K562 (cell line): ENCODE data around the gene PARPBP. TPM values are rescaled to one million over a fixed set of nuclear protein-coding genes. Genes with fewer than 3 reads are reported as not detected.

ENCODE experiments used
- ATAC-seq: fragments of 200-7000 bp; cut with Tn5 transposase; 3 replicates; pipeline ENCODE4 v1.9.1; 2020; ENCODE audit warnings: moderate library complexity
- BruUV-seq: library from RNA; stranded (reverse); fragments of 400-500 nt; replicated peaks from 2 replicates; lab custom pipeline; 2021; lab: Mats Ljungman, UMichigan
- CTCF ChIA-PET: fragments of 300-600 bp; formaldehyde crosslinking; extraction: SDS; loops from one replicate; lab custom pipeline; 2021; ENCODE audit warnings: low intra/inter-chr PET ratio; lab: Yijun Ruan, JAX
- POLR2A ChIA-PET: fragments of 300-600, 350-650 bp; sonication (Branson Sonifier 250); formaldehyde crosslinking; extraction: SDS; loops from one replicate; lab custom pipeline; 2021; ENCODE audit warnings: antibody characterized with exemption, inconsistent platforms; lab: Yijun Ruan, JAX
- DNase-seq, 4 experiments: peaks; one replicate each; pipeline versions ENCODE4 v3.0.0 to v3.0.0-alpha.2; 2011 to 2018; ENCODE audit warnings: low spot score in 3 of 4, mixed read lengths in 3 of 4; ENCODE audit errors: extremely low read depth in 1 of 4
- FAIRE-seq: peaks from 2 replicates; lab custom pipeline; 2011; peaks lifted over from hg19 to GRCh38; lab: Jason Lieb, UNC
- H2AFZ ChIP-seq: 2 replicates; pipeline ENCODE4 v1.6.0; 2011; ENCODE audit warnings: low read depth, low read length, control low read depth, inconsistent platforms
- H3K27ac ChIP-seq: fragments of 200-600 bp; 3 replicates; pipeline ENCODE4 v1.8.0; 2011; ENCODE audit warnings: low read depth, mild to moderate bottlenecking, control low read depth, inconsistent platforms, low read length, moderate library complexity, mixed read lengths; ENCODE audit errors: extremely low read depth
- H3K27me3 ChIP-seq, 2 experiments: fragments of 300-600 bp in 1 of 2; 2 replicates in 1 of 2; 3 replicates in 1 of 2; pipeline versions ENCODE4 v1.6.0 to v1.8.0; 2011; ENCODE audit warnings: inconsistent platforms in 2 of 2, low read length in 2 of 2, mild to moderate bottlenecking in 1 of 2, mixed read lengths in 1 of 2, moderate library complexity in 1 of 2; ENCODE audit not compliant: control insufficient read depth in 2 of 2, insufficient read depth in 2 of 2
- H3K36me3 ChIP-seq: fragments of 300-600 bp; 3 replicates; pipeline ENCODE4 v1.8.0; 2011; ENCODE audit warnings: mild to moderate bottlenecking, low read length, inconsistent platforms; ENCODE audit not compliant: control insufficient read depth, insufficient read depth
- H3K4me1 ChIP-seq, 2 experiments: fragments of 200-600 bp in 1 of 2; replicated peaks in 1 of 2; 2 replicates in 1 of 2; 3 replicates in 1 of 2; pipeline versions ENCODE4 v1.5.1 to v1.8.0; 2011; ENCODE audit warnings: inconsistent platforms in 2 of 2, low read length in 2 of 2, mild to moderate bottlenecking in 1 of 2, mixed read lengths in 1 of 2, moderate library complexity in 1 of 2; ENCODE audit not compliant: control insufficient read depth in 2 of 2, insufficient read depth in 2 of 2
- H3K4me2 ChIP-seq: 2 replicates; pipeline ENCODE4 v1.6.1; 2011; ENCODE audit warnings: low read length, control low read depth, inconsistent platforms, mixed read lengths; ENCODE audit not compliant: insufficient read depth
- H3K4me3 ChIP-seq: fragments of 200-600 bp; sonication (generic), shearing (Covaris generic); 2 replicates; pipeline ENCODE4 v1.5.1; 2016; ENCODE audit warnings: control low read depth, inconsistent platforms
- H3K79me2 ChIP-seq: fragments of 200-600 bp; 3 replicates; pipeline ENCODE4 v1.8.0; 2011; ENCODE audit warnings: low read length, inconsistent platforms; ENCODE audit not compliant: control insufficient read depth, insufficient read depth
- H3K9ac ChIP-seq, 2 experiments: 2 replicates each; pipeline versions ENCODE4 v1.6.0 to v1.6.1; 2011; ENCODE audit warnings: low read depth in 2 of 2, low read length in 2 of 2, control low read depth in 1 of 2, inconsistent platforms in 1 of 2, mild to moderate bottlenecking in 1 of 2, mixed read lengths in 1 of 2; ENCODE audit not compliant: insufficient read depth in 1 of 2
- H3K9me1 ChIP-seq: one replicate; pipeline ENCODE4 v1.6.0; 2011; ENCODE audit warnings: inconsistent platforms, mild to moderate bottlenecking, low read length, moderate library complexity; ENCODE audit not compliant: control insufficient read depth, insufficient read depth
- H3K9me3 ChIP-seq: replicated peaks from 2 replicates; pipeline ENCODE4 v1.5.1; 2011; ENCODE audit warnings: low read depth, low read length, inconsistent platforms; ENCODE audit not compliant: control insufficient read depth, insufficient read depth
- H4K20me1 ChIP-seq: replicated peaks from 2 replicates; pipeline ENCODE4 v1.6.1; 2011; ENCODE audit warnings: low read length, inconsistent platforms, mixed read lengths; ENCODE audit not compliant: control insufficient read depth, insufficient read depth
- CAMTA2 ChIP-seq: fragments of 250-450 bp; sonication (Bioruptor Pico); conservative IDR thresholded peaks from 2 replicates; pipeline ENCODE4 v1.5.1; 2022
- PBX2 ChIP-seq, 2 experiments: IDR thresholded peaks in 1 of 2; conservative IDR thresholded peaks in 1 of 2; 2 replicates each; pipeline ENCODE4 v1.6.1; 2016; ENCODE audit warnings: low read depth in 2 of 2, mild to moderate bottlenecking in 1 of 2, missing compliant biosample characterization in 1 of 2, missing genetic modification characterization in 1 of 2, moderate library complexity in 1 of 2
- PHF8 ChIP-seq: fragments of 200-600 bp; sonication (generic); IDR thresholded peaks from 2 replicates; pipeline ENCODE4 v1.6.1; 2012; ENCODE audit warnings: mixed run types, mild to moderate bottlenecking, inconsistent platforms, low read length, moderate library complexity, borderline replicate concordance
- PKNOX1 ChIP-seq: fragments of 450-650 bp; IDR thresholded peaks from 2 replicates; pipeline ENCODE4 v1.6.1; 2016
- RBM34 ChIP-seq: fragments of 200-400 bp; formaldehyde crosslinking; IDR thresholded peaks from 2 replicates; pipeline ENCODE4 v1.6.1; 2018; ENCODE audit warnings: low read length, borderline replicate concordance; ENCODE audit not compliant: insufficient read depth
- TGIF2 ChIP-seq: sonication (generic); formaldehyde crosslinking; IDR thresholded peaks from 2 replicates; pipeline ENCODE4 v1.8.1; 2022; ENCODE audit warnings: mild to moderate bottlenecking, missing genetic modification reagents, moderate library complexity
- ZKSCAN8 ChIP-seq: fragments of 200-800 bp; sonication (Bioruptor generic); IDR thresholded peaks from 2 replicates; pipeline ENCODE4 v1.6.1; 2016; ENCODE audit warnings: missing genetic modification characterization, missing compliant biosample characterization
- ZNF589 ChIP-seq: fragments of 200-800 bp; sonication (Bioruptor generic); IDR thresholded peaks from 2 replicates; pipeline ENCODE4 v1.6.1; 2016; ENCODE audit warnings: low read depth, missing genetic modification characterization, missing compliant biosample characterization
- ZNF79 ChIP-seq: fragments of 250-450 bp; sonication (Bioruptor Pico); IDR thresholded peaks from 2 replicates; pipeline ENCODE4 v1.4.0; 2020; ENCODE audit warnings: low read depth, mild to moderate bottlenecking, moderate library complexity
- WGBS: fragments of 100-300 bp; shearing (Covaris generic); methylation state at CpG from one replicate; pipeline ENCODE4 v1.1.6; 2016; ENCODE audit warnings: low coverage, mixed read lengths; ENCODE audit not compliant: insufficient coverage; ENCODE audit errors: missing lambda C conversion rate; 5-methylcytosine and 5-hydroxymethylcytosine counted together
- in situ Hi-C: fragments of 300-500 bp; cut with MboI; formaldehyde crosslinking; loops from 4 replicates; pipeline ENCODE4 v1.15.0; 2018; ENCODE audit warnings: inconsistent platforms, mixed read lengths
- intact Hi-C: fragments of 100-400 bp; cut with micrococcal nuclease; formaldehyde crosslinking; loops from 2 replicates; pipeline ENCODE4 v1.14.2; 2022
- polyA plus RNA-seq, 8 experiments: library from polyadenylated mRNA; depleted of rRNA in 4 of 8; stranded (reverse) in 5 of 8; unstranded in 3 of 8; fragments of >200 nt; fragmentation: Nextera tagmentation in 2 of 8; fragmentation: Illumina TruSeq in 1 of 8; extraction: Ambion mirVana in 2 of 8; extraction: Trizol in 1 of 8; gene quantifications; 2 replicates each; pipeline versions ENCODE4 v1.2.1 to v1.2.3, GENCODE V29; 2011 to 2014; ENCODE audit warnings: inconsistent platforms in 1 of 8, missing spikeins in 1 of 8
- total RNA-seq, 7 experiments: library from RNA; depleted of rRNA in 6 of 7; stranded (reverse); fragments of >200 nt in 6 of 7; fragmentation: Illumina TruSeq in 2 of 7; extraction: Trizol in 2 of 7; gene quantifications; 2 replicates each; pipeline versions ENCODE4 v1.2.1 to v1.2.3, GENCODE V29; 2011 to 2021; ENCODE audit warnings: low replicate concordance in 1 of 7

PARPBP gene
- total and polyA plus RNA-seq, 9 of the 15 experiments (the other 6 are each of a cell fraction or from before 2014, with no cell fraction given) = 26.1 to 62.5 (median 49.0) TPM

GRCh38 chr12:102093319-102093718 lies 26.7 kb upstream of the PARPBP start:
- Histone ChIP-seq H3K4me1 (no peaks in the 10 kb centered on the region), H3K27ac (no peak overlapping the region), H4K20me1 (no peaks in the 10 kb centered on the region), H2AFZ (no peak overlapping the region), H3K9me1 (no peaks in the 10 kb centered on the region), H3K4me2 (no peak overlapping the region), H3K4me3 (no peak overlapping the region), H3K36me3 (peaks cover 64% of the 10 kb centered on the region), H3K9ac (no peak overlapping the region), H3K79me2 (no peaks in the 10 kb centered on the region), H3K9me3 (no peaks in the 10 kb centered on the region), H3K27me3 (no peaks in the 10 kb centered on the region)
- no TSS peak for BruUV-seq
- intact Hi-C loops = loop anchor here (10.0 kb wide), 1 partner anchor 671 kb away; no protein-coding TSS in a partner anchor
- FAIRE-seq = no peak
- CTCF ChIA-PET = no interaction called here
- DNase-seq = no peak
- no peak for TF ChIP-seq CAMTA2 (CRISPR knock-in tag)
- no peak for TF ChIP-seq TGIF2 (CRISPR knock-in tag)
- no peak for TF ChIP-seq PHF8
- ATAC-seq = no peak
- in situ Hi-C loops = no loop called here
- POLR2A ChIA-PET = interaction anchor here (0.5 kb wide), 1 partner anchor 85 kb away, joined by 3 read pairs; no protein-coding TSS in a partner anchor

- ATAC-seq = peak; percentile 89
- ChIA-PET CTCF (interaction anchor here (0.6 to 1.4 kb wide), 5 partner anchors 178 to 783 kb away, joined by 3 to 8 read pairs (median 3); no protein-coding TSS in a partner anchor), POLR2A (no interaction called here)
- H3K79me2 ChIP-seq = no peaks in the 10 kb centered on the region
- no peak overlapping the region for H3K4me2 ChIP-seq
- H3K27me3 ChIP-seq = no peaks in the 10 kb centered on the region
- peak; percentile 61 for FAIRE-seq
- no peak overlapping the region for H2AFZ ChIP-seq
- H3K9ac ChIP-seq = no peak overlapping the region
- H4K20me1 ChIP-seq = no peaks in the 10 kb centered on the region
- H3K9me3 ChIP-seq = no peaks in the 10 kb centered on the region
- in situ Hi-C loops (no loop called here), intact Hi-C loops (loop anchor here (1.0 to 10.0 kb wide), 3 partner anchors 389 to 669 kb away; no protein-coding TSS in a partner anchor)
- no peaks in the 10 kb centered on the region for H3K9me1 ChIP-seq
- WGBS = 80% methylated on average over 2 of the region's 2 CpGs
- DNase-seq = peak in 3 of 4 experiments; percentile 14 to 29 (median 14)
- H3K27ac ChIP-seq = no peak overlapping the region
- no peak overlapping the region for H3K4me3 ChIP-seq
- peaks cover 77% of the 10 kb centered on the region for H3K36me3 ChIP-seq
- no peaks in the 10 kb centered on the region for H3K4me1 ChIP-seq
- BruUV-seq = no TSS peak
- TF ChIP-seq RBM34 (no peak), PKNOX1 (peak; percentile 81), ZNF79 (CRISPR knock-in tag) (no peak), ZKSCAN8 (CRISPR knock-in tag) (no peak), PBX2 (CRISPR knock-in tag; IDR thresholded peaks at IDR 0.05; ENCODE audit: low read depth) (no peak), PBX2 (tag; conservative IDR thresholded peaks at IDR 0.05; ENCODE audit: low read depth) (peak; percentile 92), ZNF589 (no peak)
Observed at GRCh38 chr12:102095677-102096263, 24.2 kb upstream of the PARPBP start.
